Measurements from ENCODE around the gene LFNG. TPM values are rescaled to one million over a fixed set of nuclear protein-coding genes. Genes with fewer than 3 reads are reported as not detected.

LFNG gene
- total and polyA plus RNA-seq, 2 of the 13 experiments (the other 11 are each of a cell fraction or from before 2014, with no cell fraction given) = 0.44 to 1.5 TPM

DNA sequence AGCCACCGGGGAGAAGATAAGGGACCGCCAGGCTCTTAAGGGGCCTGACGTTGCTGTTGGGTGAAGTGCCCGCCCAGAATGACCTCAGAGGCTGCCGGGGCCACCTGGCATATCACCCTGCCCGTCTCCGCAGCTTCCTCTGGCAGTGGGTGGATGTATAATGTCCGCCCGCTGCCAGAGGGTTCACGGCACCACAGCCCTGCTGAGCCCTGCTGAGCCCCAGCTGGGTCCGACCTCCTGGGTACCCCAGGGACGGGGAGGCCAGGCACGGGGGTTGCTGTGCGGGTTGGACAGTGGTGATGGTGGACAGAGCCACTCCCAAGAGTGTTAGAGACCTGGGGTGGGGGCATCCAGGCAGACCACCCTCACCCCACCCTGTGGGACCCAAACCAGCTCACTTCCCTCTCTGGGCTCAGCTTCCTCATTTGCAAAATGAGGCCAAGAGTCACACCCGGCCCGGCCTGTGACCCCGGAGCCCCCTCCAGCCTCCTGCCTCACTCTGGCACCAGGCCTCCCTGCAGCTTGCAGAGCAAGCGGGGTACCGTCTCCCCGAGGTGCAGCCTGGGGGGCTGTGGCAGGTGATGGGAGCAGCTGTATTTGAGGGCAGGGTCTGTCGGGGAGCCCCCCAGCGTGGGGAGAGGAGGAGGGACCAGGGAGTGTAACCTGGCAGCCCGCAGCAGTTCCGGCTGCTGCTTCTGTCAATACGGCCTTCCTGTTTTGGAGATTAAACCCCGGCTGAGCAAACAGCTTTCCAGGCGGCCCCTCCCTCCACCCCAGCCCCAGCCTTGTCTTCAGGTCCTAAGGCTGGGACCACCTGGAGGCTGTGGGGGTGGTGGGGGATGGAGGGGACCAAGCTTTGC is 8.4 kb upstream of the LFNG start (continued):
- TF ChIP-seq HNF4A (CRISPR knock-in tag; IDR thresholded peaks at IDR 0.05) = 0 out of 2 replicates have a peak, but pooled peaks have one; percentile 28
- TF ChIP-seq ZNF17 (CRISPR knock-in tag; IDR thresholded peaks at IDR 0.05) = no peak
- TF ChIP-seq RXRA (CRISPR knock-in tag; IDR thresholded peaks at IDR 0.05) = peak; percentile 85
- TF ChIP-seq GATAD2A (CRISPR knock-in tag; IDR thresholded peaks at IDR 0.05) = peak; percentile 45
- TF ChIP-seq EEA1 (CRISPR knock-in tag; IDR thresholded peaks at IDR 0.05; ENCODE audit: borderline replicate concordance) = no peak
- peak; percentile 83; the same call in 1 of the 2 replicates for TF ChIP-seq SKIL (CRISPR knock-in tag; IDR thresholded peaks at IDR 0.05; ENCODE audit: borderline replicate concordance)
- 0 out of 2 replicates have a peak, but pooled peaks have one; percentile 67 for TF ChIP-seq GLI4 (CRISPR knock-in tag; IDR thresholded peaks at IDR 0.05; ENCODE audit: borderline replicate concordance)
- no peak for TF ChIP-seq ZNF646 (CRISPR knock-in tag; IDR thresholded peaks at IDR 0.05)
- peak; percentile 97 for TF ChIP-seq SP5 (CRISPR knock-in tag; IDR thresholded peaks at IDR 0.05; ENCODE audit: borderline replicate concordance, low read depth)
- TF ChIP-seq, protein P1, sequence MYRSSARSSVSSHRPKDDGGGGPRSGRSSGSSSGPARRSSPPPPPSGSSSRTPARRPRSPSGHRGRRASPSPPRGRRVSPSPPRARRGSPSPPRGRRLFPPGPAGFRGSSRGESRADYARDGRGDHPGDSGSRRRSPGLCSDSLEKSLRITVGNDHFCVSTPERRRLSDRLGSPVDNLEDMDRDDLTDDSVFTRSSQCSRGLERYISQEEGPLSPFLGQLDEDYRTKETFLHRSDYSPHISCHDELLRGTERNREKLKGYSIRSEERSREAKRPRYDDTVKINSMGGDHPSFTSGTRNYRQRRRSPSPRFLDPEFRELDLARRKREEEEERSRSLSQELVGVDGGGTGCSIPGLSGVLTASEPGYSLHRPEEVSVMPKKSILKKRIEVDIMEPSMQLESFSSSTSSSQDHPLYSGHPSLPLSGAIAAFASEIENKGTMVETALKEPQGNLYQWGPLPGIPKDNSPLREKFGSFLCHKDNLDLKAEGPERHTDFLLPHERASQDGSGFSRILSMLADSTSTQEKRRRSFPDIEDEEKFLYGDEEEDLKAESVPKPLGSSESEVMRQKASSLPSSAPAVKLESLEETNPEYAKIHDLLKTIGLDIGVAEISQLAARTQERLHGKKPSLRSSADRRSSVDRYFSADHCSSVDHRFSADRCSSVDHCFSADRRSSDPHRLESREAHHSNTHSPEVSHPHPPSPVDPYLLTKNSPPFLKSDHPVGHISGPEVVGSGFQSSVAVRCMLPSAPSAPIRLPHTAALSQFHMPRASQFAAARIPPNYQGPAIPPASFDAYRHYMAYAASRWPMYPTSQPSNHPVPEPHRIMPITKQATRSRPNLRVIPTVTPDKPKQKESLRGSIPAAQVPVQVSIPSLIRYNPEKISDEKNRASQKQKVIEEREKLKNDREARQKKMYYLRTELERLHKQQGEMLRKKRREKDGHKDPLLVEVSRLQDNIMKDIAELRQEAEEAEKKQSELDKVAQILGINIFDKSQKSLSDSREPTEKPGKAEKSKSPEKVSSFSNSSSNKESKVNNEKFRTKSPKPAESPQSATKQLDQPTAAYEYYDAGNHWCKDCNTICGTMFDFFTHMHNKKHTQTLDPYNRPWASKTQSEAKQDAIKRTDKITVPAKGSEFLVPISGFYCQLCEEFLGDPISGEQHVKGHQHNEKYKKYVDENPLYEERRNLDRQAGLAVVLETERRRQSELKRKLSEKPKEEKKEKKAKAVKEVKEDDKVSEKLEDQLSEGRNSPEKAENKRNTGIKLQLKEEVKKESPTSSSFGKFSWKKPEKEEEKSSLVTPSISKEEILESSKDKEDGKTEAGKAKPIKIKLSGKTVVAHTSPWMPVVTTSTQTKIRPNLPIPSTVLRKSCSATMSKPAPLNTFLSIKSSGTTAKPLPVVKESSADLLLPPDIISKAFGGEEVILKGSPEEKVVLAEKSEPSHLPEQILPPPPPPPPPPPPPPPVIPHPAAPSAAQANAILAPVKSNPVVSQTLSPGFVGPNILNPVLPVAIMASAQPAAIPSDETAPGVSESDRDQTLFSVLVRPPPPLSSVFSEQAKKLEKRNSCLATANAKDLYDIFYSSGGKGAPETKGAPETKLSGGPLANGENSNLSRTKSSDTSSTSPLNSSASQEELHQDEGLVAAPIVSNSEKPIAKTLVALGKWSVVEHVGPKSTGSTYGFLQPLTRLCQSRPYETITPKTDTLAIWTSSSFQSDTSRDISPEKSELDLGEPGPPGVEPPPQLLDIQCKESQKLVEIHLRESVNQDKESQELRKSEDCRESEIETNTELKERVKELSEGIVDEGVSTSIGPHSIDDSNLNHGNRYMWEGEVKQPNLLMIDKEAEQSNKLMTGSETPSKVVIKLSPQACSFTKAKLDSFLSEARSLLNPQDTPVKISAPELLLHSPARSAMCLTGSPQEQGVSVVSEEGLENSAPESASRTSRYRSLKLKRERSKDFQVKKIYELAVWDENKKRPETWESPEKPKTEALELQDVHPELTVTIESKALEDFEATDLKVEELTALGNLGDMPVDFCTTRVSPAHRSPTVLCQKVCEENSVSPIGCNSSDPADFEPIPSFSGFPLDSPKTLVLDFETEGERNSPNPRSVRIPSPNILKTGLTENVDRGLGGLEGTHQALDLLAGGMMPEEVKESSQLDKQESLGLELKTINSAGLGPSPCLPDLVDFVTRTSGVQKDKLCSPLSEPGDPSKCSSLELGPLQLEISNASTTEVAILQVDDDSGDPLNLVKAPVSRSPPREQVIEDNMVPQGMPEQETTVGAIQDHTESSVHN (CRISPR knock-in tag; IDR thresholded peaks at IDR 0.05) = no peak
- no peak for TF ChIP-seq PAF1 (CRISPR knock-in tag; IDR thresholded peaks at IDR 0.05)

All from HepG2 (cell line).